ENCODE data around the gene HMGCL.
"Not testable (repeated sequence)": the region's sequence is repeated elsewhere in the genome, so short reads cannot be mapped to it uniquely, and the experiment has no call there.

DNA sequence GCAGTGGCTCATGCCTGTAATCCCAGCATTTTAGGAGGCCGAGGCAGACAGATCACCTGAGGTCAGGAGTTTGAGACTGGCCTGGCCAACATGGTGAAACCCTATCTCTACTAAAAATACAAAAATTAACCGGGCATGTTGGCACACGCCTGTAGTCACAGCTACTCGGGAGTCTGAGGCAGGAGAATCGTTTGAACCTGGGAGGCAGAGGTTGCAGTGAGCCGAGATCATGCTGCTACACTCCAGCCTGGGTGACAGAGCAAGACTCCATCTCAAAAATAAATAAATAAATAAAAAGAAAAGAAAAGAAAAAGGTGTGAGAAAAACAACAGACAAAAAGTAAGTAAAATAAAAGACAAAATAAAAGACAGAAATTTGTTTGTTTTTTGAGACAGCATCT lies 8.9 kb upstream of the HMGCL start:
- TF ChIP-seq, protein P1, sequence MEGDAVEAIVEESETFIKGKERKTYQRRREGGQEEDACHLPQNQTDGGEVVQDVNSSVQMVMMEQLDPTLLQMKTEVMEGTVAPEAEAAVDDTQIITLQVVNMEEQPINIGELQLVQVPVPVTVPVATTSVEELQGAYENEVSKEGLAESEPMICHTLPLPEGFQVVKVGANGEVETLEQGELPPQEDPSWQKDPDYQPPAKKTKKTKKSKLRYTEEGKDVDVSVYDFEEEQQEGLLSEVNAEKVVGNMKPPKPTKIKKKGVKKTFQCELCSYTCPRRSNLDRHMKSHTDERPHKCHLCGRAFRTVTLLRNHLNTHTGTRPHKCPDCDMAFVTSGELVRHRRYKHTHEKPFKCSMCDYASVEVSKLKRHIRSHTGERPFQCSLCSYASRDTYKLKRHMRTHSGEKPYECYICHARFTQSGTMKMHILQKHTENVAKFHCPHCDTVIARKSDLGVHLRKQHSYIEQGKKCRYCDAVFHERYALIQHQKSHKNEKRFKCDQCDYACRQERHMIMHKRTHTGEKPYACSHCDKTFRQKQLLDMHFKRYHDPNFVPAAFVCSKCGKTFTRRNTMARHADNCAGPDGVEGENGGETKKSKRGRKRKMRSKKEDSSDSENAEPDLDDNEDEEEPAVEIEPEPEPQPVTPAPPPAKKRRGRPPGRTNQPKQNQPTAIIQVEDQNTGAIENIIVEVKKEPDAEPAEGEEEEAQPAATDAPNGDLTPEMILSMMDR (IDR thresholded peaks at IDR 0.05), result not testable (repeated sequence)
- not testable (repeated sequence) for TF ChIP-seq POLR2A (IDR thresholded peaks at IDR 0.05)
